Activated CD8-positive, alpha-beta T cell treated with anti-CD3 and anti-CD28 coated beads for 36 hours (primary cell): Measurements from ENCODE around the gene MLLT10. TPM values are rescaled to one million over a fixed set of nuclear protein-coding genes. Genes with fewer than 3 reads are reported as not detected.
A peak's percentile ranks its signal among the peaks of the same experiment; 100 is the strongest.

Experiments used
- ATAC-seq: fragments of 200-7000 bp; cut with Tn5 transposase; one replicate; pipeline ENCODE4 v1.10.0; 2021; ENCODE audit warnings: mild to moderate bottlenecking, moderate library complexity
- CTCF ChIA-PET: fragments of 350-600 bp; sonication (Branson Sonifier 250); formaldehyde crosslinking; loops from one replicate; lab custom pipeline; 2021; ENCODE audit warnings: antibody characterized with exemption; lab: Charles Lee
- POLR2A ChIA-PET: fragments of 350-600 bp; sonication (Branson Sonifier 250); formaldehyde crosslinking; loops from one replicate; lab custom pipeline; 2021; ENCODE audit warnings: antibody characterized with exemption; lab: Charles Lee
- DNase-seq: peaks from one replicate; pipeline ENCODE4 v3.0.0-alpha.2; 2020
- H3K27ac Mint-ChIP-seq: one replicate; pipeline ENCODE4 v1.8.0; 2021; ENCODE audit warnings: mild to moderate bottlenecking, mixed read lengths
- H3K27me3 Mint-ChIP-seq: one replicate; pipeline ENCODE4 v1.8.0; 2021; ENCODE audit warnings: mixed read lengths
- H3K36me3 Mint-ChIP-seq: one replicate; pipeline ENCODE4 v1.8.0; 2021; ENCODE audit warnings: low read depth, mixed read lengths
- H3K4me1 Mint-ChIP-seq: one replicate; pipeline ENCODE4 v1.8.0; 2021; ENCODE audit warnings: low read depth, mixed read lengths
- H3K4me3 Mint-ChIP-seq: one replicate; pipeline ENCODE4 v1.8.0; 2021; ENCODE audit warnings: mild to moderate bottlenecking, moderate library complexity, mixed read lengths
- H3K9me3 Mint-ChIP-seq: one replicate; pipeline ENCODE4 v1.8.0; 2021; ENCODE audit warnings: mixed read lengths
- intact Hi-C: fragments of 100-400 bp; cut with micrococcal nuclease; formaldehyde crosslinking; loops from one replicate; pipeline ENCODE4 v1.10.0; 2022
- total RNA-seq, 2 experiments: library from RNA; stranded (reverse); gene quantifications; one replicate each; pipeline ENCODE4 v1.2.3, GENCODE V29; 2021
- TF ChIP-seq, protein P1 (sequence below): fragments of 200-600 bp; IDR thresholded peaks from one replicate; pipeline ENCODE4 v1.8.0; 2022; ENCODE audit warnings: antibody characterized with exemption, mild to moderate bottlenecking

MLLT10 gene
- total RNA-seq, 2 experiments from 2014 or later: 33.9 to 36.4 TPM

DNA sequence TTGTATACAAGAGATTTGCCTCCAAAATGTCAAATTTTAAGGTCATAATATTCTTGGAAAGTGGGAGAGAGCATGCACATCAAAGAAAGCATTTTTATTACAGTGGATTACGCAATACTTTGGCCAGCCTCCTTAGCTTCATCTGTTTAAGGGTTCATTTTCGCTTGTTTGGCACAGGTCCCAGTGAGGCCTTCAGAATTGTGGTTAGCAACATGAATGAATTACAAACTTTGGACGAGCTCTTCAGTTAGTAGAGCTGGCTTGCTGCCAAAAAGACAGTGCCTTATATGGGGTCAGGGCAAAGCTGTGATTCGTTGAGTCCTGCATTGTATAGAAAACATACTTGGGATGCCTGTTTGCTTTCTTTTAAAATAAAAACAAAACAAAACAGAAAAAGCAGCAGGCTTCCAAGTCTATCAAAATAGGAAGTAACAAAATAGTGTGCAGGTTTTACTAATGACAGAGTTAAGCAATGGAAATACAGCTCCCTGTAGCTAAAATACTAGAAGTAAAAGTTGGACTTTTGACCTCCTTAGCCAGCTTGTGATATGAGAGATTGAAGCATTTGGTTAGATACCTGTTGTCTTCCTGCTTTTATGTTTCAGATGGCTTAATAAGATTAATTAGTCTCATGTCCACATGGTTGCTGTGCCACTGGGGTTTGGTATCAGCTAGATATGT lies 190.8 kb downstream of the MLLT10 start:
- ChIA-PET POLR2A (no interaction called here), CTCF (interaction anchor here (1.0 to 2.5 kb wide), 4 partner anchors 8 to 229 kb away, joined by 4 to 13 read pairs (median 6); no protein-coding TSS in a partner anchor)
- intact Hi-C loops: no loop called here
- Mint-ChIP-seq H3K4me1 (peaks cover 29% of the 10 kb centered on the region), H3K27me3 (no peaks in the 10 kb centered on the region), H3K9me3 (no peaks in the 10 kb centered on the region), H3K27ac (peak overlapping the region; percentile 6), H3K36me3 (peaks cover 25% of the 10 kb centered on the region), H3K4me3 (no peak overlapping the region)
- peak; percentile 80 for DNase-seq
- TF ChIP-seq, protein P1, sequence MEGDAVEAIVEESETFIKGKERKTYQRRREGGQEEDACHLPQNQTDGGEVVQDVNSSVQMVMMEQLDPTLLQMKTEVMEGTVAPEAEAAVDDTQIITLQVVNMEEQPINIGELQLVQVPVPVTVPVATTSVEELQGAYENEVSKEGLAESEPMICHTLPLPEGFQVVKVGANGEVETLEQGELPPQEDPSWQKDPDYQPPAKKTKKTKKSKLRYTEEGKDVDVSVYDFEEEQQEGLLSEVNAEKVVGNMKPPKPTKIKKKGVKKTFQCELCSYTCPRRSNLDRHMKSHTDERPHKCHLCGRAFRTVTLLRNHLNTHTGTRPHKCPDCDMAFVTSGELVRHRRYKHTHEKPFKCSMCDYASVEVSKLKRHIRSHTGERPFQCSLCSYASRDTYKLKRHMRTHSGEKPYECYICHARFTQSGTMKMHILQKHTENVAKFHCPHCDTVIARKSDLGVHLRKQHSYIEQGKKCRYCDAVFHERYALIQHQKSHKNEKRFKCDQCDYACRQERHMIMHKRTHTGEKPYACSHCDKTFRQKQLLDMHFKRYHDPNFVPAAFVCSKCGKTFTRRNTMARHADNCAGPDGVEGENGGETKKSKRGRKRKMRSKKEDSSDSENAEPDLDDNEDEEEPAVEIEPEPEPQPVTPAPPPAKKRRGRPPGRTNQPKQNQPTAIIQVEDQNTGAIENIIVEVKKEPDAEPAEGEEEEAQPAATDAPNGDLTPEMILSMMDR: no peak
- peak; percentile 81 for ATAC-seq

DNA sequence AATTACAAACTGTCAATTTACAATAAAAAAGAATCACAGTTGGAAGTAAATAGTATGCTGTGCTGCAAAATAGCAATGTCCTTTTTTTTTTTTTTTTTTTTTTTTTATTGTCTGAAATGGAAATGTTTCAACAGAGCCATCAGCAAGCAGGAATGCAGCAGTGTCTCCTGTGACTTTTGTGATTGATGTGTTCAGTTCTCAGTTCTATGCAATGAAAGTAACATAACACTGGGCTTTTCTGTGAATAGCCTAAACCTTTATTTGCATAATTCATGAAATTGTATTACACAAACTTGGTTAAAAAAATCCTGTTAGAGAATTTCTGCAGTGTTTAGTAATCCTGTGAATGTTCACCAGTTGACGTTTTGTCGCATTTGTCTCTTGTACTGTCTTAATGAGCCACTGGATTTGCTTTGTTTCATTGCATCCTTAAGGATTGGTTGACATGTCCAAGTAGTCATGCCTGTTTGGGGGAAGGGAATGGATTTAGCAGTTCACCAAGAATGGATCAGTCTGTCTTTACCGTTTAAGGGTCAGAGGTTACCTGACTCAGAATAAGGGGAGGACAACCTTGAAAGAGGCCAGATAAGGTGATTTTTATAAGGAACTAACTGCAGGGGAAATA lies 192.7 kb downstream of the MLLT10 start:
- DNase-seq (no peak), ATAC-seq (no peak)
- peaks cover 22% of the 10 kb centered on the region for H3K36me3 Mint-ChIP-seq
- no peak overlapping the region for H3K4me3 Mint-ChIP-seq
- peaks cover 25% of the 10 kb centered on the region for H3K4me1 Mint-ChIP-seq
- ChIA-PET CTCF (interaction anchor here (1.5 kb wide), 1 partner anchor 84 kb away, joined by 4 read pairs; no protein-coding TSS in a partner anchor), POLR2A (no interaction called here)
- H3K27ac Mint-ChIP-seq: no peak overlapping the region
- H3K9me3 Mint-ChIP-seq: no peaks in the 10 kb centered on the region
- intact Hi-C loops: no loop called here
- TF ChIP-seq, protein P1: no peak
- no peaks in the 10 kb centered on the region for H3K27me3 Mint-ChIP-seq

- H3K27ac Mint-ChIP-seq: no peak overlapping the region
- no peak overlapping the region for H3K4me3 Mint-ChIP-seq
- ChIA-PET POLR2A (interaction anchor here (1.3 kb wide), 1 partner anchor 14 kb away, joined by 3 read pairs; no protein-coding TSS in a partner anchor), CTCF (no interaction called here)
- TF ChIP-seq, protein P1: no peak
- intact Hi-C loops: no loop called here
- peaks cover 26% of the 10 kb centered on the region for H3K36me3 Mint-ChIP-seq
- peaks cover 31% of the 10 kb centered on the region for H3K4me1 Mint-ChIP-seq
- ATAC-seq (no peak), DNase-seq (no peak)
- H3K9me3 Mint-ChIP-seq: no peaks in the 10 kb centered on the region
- H3K27me3 Mint-ChIP-seq: no peaks in the 10 kb centered on the region
Observed at GRCh38 chr10:21727452-21728168, 193.6 kb downstream of the MLLT10 start.

GRCh38 chr10:21728618-21729017 lies 194.6 kb downstream of the MLLT10 start:
- intact Hi-C loops: no loop called here
- TF ChIP-seq, protein P1: no peak
- ATAC-seq (no peak), DNase-seq (no peak)
- Mint-ChIP-seq H3K4me1 (peaks cover 31% of the 10 kb centered on the region), H3K27me3 (no peaks in the 10 kb centered on the region), H3K27ac (no peak overlapping the region), H3K4me3 (no peak overlapping the region), H3K36me3 (peaks cover 26% of the 10 kb centered on the region), H3K9me3 (no peaks in the 10 kb centered on the region)
- POLR2A ChIA-PET: interaction anchor here (1.3 kb wide), 1 partner anchor 15 kb away, joined by 3 read pairs; no protein-coding TSS in a partner anchor
- CTCF ChIA-PET: no interaction called here
